Measurements from ENCODE around the gene EYA2.

DNA sequence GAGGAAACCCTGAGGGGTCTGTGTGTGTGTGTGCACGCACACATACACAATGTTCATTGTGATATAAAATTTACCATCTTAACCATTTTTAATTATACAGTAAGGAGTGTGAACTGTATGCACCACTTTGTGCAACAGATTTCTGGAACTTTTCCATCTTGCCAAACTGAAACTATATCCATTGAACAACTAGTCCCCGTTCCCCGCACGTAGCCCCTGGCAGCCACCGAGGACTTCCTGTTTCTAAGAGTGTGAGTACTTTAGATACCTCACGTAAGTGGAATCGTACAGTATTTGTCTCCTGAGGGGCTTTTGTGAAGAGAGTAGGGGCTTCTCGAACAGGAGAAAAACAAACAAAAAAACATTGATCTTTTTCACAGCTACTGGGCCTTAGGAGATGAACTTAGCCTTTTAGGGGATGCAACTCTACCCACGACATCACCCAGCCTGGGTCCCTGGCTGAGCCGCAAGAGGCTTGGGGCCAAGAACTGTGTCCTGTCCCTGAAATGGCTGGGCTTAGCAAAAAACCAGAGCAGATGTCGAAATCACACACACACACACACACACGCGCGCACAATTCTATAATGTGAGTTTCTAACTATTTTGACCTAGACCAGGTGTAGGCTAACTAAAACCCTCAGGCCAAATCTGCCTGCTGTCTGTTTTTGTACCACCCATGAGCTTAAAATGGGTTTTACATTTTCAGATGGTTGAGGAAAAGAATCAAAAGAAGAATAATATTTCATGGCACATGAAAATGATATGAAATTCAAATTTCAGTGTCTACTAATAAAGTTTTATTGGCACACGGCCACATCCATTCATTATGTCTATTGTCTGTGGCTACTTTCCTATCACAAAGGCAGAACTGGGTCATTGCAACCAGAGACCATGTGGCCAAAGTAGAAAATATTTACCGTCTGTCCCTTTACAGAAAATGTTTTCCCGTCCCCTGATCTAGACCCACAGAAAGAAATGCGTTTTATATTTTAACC lies 144.2 kb downstream of the EYA2 start:
- TF ChIP-seq EZH2 (IDR thresholded peaks at IDR 0.05; ENCODE audit: insufficient read depth, poor library complexity, severe bottlenecking) (no peak), EZH2phosphoT487 (IDR thresholded peaks at IDR 0.05; ENCODE audit: insufficient read depth, low read depth) (no peak)

Measured in GM23248 (cell line).